Activated CD4-positive, alpha-beta T cell treated with anti-CD3 and anti-CD28 coated beads for 24 hours (primary cell): Measurements from ENCODE around the gene PHF12.

Experiments
- DNase-seq, 2 donors: peaks; one replicate each; pipeline ENCODE4 v3.0.0-alpha.2; 2020; ENCODE audit warnings: low read depth in 2 of 2

Gene PHF12

DNA sequence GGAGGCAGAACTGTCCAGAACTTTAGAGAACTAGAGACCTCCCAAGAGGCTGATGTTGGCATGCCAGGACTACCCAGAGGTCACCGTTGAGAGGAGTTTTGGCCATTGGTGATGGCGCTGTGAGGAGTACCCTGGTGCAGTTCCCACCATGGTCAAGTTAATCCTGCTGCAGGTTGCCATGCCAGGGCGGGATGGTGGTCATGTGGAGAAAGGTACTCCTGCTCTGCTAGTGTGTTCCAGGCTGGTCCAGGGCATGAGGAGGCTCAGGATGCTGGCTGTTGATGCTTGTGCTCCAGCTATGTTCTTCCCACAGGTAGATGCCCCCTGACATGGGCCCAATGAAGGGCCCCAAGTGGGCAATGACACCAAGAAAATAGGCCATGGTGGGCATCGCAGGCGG lies 4.1 kb upstream of the PHF12 start:
- no peak for DNase-seq

DNA sequence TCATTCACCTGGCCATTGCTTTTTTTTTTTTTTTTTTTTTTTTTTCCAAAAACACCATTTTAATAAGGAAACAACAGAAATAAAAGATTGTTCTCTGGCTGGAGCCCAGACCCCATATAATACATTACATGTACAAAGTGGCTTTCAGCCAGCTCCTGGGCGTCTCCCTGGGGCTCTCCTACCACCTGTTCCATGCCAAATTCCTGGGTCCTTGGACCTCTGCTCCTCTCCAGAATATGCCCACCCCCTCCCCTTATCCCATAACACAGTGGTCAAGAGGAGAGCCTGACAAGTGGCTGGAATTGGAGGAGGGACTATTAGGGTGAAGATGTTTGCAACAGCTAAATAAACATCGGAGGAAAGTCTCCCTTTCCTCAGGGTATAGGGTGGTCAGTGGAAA lies 3.6 kb upstream of the PHF12 start:
- DNase-seq, result no peak

DNA sequence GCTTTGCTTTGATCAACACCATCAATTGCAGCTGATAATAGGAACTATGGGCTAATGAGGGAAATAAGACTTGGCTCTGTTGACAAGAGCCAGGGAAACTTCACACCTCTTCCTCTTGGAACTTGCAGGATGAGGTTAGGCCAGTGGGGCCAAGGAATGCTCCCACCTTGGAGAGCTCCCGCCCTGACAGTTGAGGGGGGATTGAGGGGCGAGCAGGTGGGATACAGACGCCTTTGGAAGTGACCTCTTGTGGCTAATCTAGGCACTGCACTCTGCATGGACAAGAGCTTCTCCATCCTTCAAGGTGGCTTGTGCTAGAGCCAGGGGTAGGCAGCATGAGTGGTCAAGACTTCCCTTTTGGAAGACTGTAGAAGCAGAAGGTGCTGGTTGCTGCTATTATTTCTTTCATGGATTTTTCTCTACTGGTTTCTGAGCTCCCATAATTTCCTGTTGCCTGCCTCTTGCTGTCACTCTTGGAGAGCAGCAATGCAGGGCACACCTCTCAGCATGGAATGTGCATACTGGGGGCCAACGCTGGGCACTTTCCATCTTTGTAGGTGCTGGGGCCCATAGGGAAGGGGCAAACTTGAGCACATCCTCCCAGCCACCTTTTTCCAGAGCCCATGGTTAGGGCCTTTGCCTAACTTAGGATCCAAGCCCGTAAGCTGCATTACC lies 2.3 kb upstream of the PHF12 start:
- DNase-seq, result peak; percentile 23 to 27

DNA sequence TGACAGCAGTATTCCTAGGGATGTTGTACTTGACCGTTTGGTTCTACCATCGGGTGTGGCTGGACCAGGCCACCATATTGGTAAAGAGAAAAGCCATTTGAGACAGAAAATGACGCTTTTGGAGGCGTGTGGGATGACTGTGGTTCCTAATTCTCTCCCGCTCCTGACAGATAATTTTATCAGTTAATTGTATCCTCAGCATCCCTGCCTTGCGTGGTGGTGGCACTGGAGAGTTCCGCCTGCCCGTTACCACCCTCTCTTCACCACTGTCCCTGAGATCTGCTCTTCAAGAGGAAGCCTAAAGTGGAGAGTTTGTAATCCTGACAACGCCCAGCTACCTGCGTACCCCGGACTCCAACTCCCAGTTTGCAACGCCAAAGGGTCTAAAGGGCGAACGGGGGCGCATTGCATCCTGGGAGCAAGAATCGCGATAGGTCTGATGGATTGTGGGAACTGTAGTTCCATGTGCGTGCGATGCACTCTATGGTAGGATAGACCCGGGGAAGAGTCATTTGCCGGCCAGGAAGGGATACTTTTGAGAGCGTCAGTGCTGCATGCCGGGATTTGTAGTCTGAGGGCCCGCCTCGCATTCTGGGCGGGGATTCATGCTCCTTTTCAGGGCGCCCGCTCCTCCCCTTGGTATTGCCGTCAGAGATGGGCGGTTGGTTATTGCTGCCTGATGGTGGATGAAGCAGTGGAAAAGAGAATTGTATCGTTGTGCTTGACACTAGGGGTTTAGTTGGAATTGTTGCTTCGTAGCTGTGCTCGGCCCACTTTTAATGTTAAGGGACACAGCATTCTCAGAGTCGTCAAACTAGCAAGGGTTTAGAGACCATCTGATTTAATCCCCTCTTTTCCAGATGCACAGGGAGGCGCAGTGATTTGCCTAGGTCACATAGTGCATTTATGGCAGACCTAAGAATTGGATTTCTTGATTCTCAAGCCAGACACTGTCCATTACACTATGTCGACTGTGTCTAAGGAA lies 965 bp upstream of the PHF12 start:
- DNase-seq, result peak; percentile 83 to 86

DNA sequence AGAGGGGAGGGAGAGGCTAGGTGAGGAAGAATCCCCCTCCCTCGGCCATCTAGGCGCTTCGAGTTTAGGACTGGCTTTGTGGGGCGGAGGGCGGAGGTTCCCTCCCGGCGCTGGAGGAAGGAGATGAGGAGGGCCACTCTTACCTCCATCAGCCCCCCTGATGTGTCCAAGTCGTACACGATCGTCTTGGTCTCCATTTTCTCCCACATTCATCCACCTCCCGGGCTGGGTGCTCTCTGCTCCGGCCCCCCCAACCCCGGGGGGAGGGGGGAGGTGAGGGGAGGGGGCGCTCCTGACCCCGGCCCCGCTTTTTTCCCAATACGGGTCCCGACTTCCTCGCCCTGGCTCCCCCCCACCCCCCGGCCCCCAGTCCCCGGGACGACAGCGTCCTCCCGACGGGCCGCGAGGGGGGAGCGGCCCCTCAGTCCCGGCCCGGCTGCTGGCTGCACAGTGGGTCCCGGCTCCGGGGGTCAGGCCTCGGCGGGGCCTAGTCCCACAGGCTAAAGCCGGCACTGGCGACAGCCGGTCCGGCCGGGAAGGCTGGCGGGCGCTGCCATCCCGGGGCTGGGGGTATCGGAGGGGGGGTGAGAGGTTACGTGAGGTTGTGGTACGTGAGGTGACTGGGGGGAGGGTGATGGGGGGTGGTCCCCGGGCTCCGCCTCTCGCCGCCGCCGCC lies 428 bp downstream of the PHF12 start:
- no peak for DNase-seq

DNA sequence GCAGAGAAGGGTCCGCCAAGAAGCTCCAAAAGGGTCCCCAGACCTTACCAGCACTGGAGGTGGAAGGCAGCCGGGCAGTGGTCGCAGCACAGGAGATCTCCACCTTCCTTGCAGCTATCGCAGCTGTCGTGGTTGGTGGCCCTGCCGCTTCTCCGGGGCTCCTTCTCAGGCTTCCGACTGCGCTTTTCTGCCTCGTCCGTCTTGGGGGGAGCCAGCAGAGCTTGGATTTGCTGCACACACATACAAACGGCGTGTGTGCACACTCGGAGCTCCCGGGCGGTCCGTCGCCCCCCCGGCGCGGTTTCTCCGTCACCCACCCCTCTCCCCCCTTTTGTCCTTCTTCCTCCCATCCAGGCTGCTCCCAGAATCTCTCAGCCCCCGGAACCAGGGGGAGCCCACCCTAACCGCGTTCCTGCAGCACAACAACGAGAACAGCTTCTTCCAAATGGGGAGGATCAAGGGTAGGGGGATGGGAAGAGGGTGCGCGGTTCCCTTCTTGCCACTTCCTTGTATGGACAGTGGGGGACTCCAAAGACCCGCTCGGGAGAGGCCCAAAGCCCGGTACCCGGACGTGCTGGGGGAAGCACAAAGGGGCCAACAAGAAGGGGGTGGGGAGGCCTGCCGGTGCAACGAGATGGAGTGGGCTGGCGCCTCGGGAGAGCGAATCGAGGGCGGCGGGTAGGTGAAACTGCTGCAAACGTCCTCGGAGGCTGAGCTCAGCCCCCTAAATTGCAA lies 1.1 kb downstream of the PHF12 start:
- DNase-seq, result peak; percentile 27 to 34

DNA sequence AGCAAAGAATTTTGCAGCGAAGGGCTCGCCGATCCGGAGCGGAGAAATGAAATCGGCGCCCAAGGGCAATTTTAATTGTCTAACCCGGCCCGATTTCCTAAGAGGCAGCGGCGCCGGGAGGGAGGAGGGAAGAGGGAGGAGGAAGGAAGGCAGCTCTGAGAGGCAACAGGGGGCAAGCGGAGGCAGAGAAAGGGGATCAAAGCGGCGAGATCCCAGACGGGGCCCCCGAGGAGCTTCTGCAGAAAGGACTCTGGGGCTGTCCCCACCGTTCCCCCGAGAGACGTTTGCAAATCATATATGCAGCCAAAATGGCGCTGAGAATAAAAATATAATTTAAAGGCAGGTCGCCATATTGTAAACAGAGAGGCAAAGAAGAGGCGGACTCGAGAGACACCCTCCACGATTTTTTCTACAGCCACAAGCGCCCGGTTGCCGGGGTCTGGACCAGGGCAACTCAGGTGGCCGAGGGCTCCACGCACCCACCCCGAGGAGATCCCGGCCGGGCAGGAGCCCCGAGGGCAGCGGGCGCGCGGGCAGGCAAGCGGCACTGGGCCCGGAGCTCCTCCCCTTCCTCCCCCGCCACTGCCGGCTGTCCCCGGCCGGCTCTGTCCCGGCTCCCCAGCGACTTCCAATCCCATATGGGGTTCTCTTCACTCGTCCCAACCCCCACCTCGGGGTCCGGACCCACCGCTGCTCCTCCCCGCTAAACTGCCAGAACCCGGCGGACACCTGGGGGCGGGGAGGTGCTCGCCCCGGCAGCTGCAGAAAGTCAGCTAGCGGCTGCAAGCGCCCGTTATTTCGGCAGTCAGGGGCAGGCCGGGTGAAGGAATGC lies 1.9 kb downstream of the PHF12 start:
- DNase-seq, result peak; percentile 44 to 64

DNA sequence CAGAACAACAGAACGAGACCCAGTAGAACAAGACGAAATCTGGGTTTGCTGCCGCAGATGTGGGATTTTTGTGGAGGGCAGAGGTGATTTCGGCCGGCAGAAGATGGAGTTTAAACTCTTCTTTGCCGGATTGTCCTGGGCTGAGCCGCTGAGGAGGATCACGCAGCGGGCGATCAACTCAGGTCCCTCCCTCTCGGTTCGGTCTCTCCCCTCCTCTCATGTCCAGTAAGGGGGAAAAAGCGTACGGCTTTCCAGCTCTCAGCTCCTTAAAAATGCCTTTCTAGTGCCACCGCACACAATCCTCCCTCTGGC lies 2.5 kb downstream of the PHF12 start:
- DNase-seq, result no peak

DNA sequence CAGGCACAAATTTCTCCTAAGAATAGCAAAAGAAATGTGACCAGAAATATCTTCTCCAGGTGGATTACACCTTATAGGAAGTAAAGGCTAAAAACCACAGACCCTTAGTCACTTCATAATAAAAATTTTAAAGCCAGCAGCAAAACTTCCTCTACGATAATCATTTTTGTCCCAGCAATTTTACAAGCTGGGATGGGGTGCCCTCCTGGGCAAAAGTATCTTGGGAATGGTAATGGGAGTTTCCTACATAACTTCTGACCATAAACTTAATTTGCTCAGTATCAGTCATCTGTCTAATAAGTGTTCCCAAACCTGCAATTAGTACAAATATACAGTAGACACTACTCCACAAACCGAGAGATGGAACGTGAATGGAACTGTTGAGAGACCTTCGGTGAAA lies 3.0 kb downstream of the PHF12 start:
- DNase-seq, result no peak

DNA sequence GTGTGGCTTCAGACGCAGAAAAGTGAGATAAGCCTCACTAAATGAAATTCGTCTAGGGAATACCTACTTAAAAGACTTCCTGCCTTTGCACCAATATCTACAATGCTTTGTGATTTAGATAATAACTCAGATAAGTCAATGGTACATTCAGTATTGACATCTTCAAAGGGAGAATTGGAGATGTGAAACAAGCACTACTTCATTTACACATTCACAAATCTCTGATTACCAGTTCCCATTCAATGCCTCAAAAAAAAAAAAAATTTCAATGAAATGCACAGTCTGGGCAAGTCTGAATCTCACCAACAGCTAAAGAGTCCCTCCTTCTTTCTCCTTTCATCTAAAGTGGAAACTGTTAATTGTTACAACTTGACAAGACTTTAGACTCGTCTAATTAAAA lies 3.7 kb downstream of the PHF12 start:
- DNase-seq, result no peak

DNA sequence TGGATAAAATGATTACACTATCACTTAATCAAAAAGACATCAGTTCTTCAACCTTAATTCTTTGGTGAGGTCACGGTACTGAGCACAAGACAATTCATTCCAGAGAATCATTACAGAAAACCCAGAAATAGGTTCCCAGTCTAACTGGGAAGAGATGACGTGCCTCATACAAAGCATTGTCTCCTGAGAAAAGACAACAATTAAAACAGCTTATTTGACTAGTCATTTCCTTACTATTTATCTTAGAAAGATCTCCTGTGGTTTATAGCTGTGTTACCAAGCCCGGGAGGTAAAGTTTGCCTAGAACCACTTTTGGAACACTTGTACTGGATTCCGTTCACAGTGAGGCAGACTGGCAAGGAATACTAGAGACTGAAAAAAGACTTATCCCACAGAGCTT lies 5.1 kb downstream of the PHF12 start:
- DNase-seq, result no peak

DNA sequence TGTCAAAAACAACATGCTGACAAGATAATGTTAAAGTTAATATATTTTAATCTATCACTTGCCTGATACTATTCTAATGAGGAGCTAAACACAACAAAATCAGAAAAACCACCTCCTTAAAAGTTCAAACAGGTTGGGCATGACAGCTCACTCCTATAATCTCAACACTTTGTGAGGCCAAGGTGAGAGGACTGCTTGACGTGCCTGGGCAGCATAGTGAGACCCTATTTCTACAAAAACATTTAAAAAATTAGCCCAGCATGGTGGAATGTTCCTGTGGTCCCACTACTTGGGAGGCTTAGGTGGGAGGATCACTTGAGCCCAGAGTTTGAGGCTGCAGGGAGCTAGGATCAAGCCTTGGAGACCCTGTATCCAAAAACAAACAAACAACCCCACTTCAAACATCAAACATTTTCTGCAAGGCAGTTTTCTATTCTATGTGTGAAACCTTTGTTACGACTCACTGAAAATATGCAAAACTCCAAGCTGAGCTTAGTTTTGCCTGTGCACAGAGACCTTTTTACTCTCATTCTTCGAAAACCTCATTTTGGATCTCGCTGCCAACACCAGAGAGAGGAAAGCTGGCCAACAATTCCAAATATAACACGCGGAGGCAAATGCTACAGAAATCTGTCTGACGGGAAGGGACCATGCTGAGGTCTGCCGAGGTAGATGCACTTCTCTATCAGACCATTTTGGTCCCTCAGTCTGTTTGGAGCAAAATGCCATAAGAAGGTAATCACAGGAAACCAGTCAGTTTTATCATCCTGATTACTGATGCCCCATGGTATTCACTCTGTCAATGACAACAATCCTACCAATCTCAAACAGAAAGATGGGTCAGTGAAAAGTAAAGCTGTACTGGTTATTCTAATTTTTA lies 6.2 kb downstream of the PHF12 start:
- DNase-seq, result no peak

DNA sequence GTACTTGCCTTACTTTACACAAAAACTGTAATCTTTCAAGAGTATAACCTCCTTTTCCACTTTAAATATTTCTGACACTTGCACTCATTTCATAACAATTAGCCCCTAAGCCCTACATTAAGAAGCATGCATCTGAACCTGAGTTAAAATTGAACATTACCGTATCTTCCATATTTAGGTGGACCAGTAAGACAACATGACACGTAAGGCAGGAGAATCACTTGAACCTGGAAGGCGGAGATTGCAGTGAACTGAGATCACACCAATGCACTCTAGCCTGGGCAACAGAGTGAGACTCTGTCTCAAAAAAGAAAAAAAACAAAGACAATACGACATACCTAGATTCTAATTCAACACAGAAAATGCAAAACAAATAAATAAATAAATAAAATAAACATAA lies 7.0 kb downstream of the PHF12 start:
- no peak for DNase-seq

DNA sequence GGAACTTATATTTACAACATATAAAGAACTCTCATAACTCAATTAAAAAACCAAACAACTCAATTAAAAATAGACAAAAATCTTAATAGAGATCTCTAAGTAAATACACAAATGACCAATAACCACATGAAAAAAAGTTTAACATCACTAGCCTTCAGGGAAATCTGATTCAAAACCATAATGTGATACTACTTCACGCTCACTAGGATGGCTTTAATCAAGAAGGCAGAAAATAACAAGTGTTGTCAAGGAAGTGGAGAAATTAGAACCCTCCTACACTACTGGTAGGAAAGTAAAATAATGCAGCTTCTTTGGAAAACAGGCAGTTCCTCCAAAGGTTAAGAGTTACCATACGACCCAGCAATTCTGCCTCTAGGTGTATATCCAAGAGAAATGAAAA lies 8.4 kb downstream of the PHF12 start:
- DNase-seq, result no peak

DNA sequence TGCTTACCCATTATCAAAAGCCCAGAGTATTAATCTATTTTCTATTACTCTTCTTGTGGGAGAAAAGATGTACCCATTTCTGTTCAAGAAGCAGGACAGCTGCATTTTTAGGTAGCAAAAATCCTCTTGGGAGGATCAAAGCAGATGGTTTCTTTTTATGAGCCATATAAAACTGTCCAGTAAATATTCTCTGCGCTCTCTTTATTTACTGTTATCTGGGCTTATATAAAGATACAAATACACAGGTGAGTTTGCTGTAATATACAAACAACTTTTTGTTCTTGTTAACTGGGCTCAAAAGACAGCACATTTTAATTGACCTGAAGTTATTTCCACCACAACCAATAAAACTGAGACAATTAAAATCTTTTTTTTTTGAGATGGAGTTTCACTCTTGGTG lies 10.1 kb downstream of the PHF12 start:
- DNase-seq, result no peak

DNA sequence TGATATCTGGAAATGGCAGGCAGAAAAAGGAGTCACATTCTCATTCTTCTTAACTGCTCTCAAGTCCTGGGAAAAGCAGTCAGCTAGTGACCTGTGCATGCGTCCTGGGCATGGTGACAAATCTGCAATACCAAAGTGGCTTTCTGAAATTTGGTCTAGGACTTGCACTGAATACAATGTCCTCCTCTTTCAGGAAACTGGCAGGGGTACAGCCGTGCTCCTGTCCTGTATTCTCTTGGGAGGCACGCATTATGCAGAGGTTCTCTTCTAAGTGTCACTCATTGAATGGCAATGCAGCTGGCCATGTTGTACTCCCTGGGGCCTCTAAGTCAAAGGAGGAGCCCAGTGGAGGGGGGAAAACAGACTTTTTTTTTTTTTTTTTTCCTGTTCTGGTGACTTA lies 10.6 kb downstream of the PHF12 start:
- DNase-seq, result no peak

DNA sequence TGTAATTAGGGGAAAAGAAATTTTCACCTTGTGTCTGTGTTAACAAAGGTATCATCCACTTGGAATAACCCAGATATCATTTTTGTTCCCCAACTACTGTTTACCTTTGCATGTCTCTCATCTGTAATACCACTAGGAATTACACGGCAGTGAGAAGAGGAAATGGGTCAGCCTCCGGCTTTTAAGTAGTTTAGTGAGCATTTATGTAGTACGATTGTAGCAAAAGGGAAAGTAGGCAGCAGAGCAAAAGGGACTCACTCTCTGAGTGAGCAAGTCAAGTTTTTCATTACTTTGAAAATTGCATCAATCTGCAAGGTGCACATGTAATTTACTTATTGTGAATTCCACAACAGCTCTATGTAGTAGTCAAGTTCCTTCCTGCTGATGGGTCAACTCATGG lies 11.2 kb downstream of the PHF12 start:
- DNase-seq, result no peak

DNA sequence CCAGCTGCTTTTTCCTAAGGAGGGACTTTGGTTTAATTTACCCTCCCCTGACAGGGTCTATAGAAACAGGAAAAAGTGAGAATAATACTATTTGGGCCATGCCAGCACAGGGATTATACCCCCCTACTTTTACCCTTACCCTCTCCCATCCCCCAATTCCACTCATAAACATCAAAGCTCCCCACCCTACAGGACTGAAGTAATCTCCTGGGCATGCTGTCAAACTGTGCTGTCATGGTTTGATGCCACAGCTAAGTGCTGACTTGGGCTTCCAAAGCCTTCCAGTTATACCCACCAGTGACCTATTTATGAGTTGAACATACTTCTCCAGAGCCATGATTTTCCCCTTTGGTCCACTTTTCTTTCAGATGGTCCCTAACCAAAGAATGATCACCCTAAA lies 12.8 kb downstream of the PHF12 start:
- DNase-seq, result no peak

DNA sequence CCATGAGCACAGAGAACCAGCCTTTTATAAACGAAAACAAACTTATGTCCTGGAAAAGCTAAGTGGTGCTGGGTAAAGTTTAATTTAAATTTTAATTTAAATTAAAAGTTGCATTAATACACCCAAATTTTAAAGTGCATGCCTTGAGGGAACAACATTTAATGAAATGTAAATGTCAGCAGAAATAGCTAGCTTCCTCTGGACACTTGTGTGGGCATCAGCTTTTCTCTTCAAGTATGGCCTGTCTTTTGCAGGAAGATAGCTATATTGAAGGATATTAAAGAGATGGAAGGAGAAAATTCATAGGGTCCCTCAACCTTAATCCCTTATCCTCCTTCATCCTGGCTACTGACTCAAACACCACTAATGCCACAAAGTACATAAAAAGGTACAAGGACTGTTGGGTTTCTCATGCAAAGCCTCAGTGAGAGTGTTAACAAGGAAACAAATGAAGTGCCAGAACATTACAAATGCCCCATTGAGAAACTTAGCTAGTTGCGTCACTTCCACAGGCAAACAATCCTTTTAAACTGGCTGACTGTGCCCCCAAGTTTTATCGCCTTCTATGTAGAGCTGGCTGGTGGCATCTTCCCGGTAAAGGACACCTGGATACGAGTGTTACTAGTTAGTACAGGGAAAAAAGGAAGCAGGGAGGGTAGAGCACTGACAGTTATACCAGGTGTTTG lies 14.1 kb downstream of the PHF12 start:
- DNase-seq, result no peak
